ENCODE data around the gene PLPPR2.

GRCh38 chr19:11339254-11340098 lies 15.8 kb upstream of the PLPPR2 start, which contains the start of gene RAB3D:
- TF ChIP-seq CTCF (conservative IDR thresholded peaks at IDR 0.05; ENCODE audit: low read length) (no peak), EZH2phosphoT487 (IDR thresholded peaks at IDR 0.05; ENCODE audit: borderline replicate concordance) (no peak)

Measured in Loucy (cell line).